SH-SY5Y (cell line): ENCODE measurements around the gene ZCCHC7.

Experiments used
- GATA2 ChIP-seq: IDR thresholded peaks from 2 replicates; pipeline ENCODE4 v1.6.1; 2011; ENCODE audit warnings: mild to moderate bottlenecking, low read depth, low read length
- GATA3 ChIP-seq: IDR thresholded peaks from 2 replicates; pipeline ENCODE4 v1.6.1; 2011; ENCODE audit warnings: low read depth, mild to moderate bottlenecking, low read length, moderate library complexity

DNA sequence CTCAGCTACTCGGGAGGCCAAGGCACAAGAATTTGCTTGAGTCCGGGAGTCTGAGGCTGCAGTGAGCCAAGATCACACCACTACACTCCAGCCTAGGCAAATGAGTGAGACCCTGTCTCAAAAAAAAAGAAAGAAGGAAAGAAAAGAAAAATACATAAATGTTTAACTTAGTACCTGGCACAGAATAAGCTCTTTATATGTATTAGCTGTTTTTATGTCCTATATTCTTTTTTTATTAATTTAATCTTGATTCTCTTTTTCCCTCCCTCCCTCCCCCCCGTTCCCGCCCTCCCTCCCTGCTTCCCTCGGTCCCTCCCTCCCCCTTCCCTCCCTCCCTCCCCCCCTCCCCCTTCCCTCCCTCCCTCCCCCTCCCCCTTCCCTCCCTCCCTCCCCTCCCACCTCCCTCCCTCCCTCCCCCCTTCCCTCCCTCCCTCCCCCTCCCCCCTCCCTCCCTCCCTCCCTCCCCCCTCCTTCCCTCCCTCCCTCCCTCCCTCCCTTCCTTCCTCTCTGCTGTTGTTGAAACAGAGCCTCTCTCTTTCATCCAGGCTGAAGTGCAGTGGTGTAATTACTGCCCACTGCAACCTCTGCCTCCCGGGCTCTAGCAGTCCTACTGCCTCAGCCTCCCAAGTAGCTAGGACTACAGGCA lies 166.3 kb downstream of the ZCCHC7 start:
- TF ChIP-seq GATA2: no peak
- no peak for TF ChIP-seq GATA3
